Measurements from ENCODE around the gene YTHDF2. TPM values are rescaled to one million over a fixed set of nuclear protein-coding genes. Genes with fewer than 3 reads are reported as not detected.

Gene YTHDF2
- total and polyA plus RNA-seq, 7 donors, result 30.3 to 55.1 (median 48.7) TPM

GRCh38 chr1:28819020-28819419 is 82.3 kb downstream of the YTHDF2 start:
- DNase-seq, result no peak
- H3K27me3 ChIP-seq (ENCODE audit: insufficient read depth in 3 of 3, low read length in 2 of 3), result peaks cover 0 to 9% (median 5%) of the 10 kb centered on the region in 3 donors
- H3K27ac ChIP-seq, result no peak overlapping the region
- H3K9me3 ChIP-seq, result no peaks in the 10 kb centered on the region
- intact Hi-C loops (cut with DNase I), result no loop called here
- no peak for TF ChIP-seq CTCF (IDR thresholded peaks at IDR 0.05)
- H3K4me3 ChIP-seq, result no peak overlapping the region
- H3K4me1 ChIP-seq, result no peaks in the 10 kb centered on the region
- no peak for ATAC-seq
- H3K36me3 ChIP-seq (ENCODE audit: insufficient read depth in 1 of 2, low read depth in 1 of 2), result no peaks in the 10 kb centered on the region

Other genes starting within 250 kb of the YTHDF2 start
- gene RCC1, start 230.9 kb upstream of the YTHDF2 start, total RNA-seq, result 10 to 100 TPM in 2 of 4 donors, 1 to 10 TPM in 2; 7.0 to 20.8 (median 9.2) TPM
- gene RCC1, start 230.9 kb upstream of the YTHDF2 start, polyA plus RNA-seq, result 10 to 100 TPM; 14.0 to 81.6 (median 17.4) TPM
- gene TRNAU1AP, start 183.9 kb upstream of the YTHDF2 start, total RNA-seq, result 10 to 100 TPM in 3 of 4 donors, 1 to 10 TPM in 1; 7.5 to 17.5 (median 12.2) TPM
- 10 to 100 TPM in 2 of 3 donors, 1 to 10 TPM in 1; 7.3 to 12.9 (median 10.8) TPM for gene TRNAU1AP, start 183.9 kb upstream of the YTHDF2 start, polyA plus RNA-seq
- 1 to 10 TPM in 1 of 4 donors, under 1 TPM in 3; 0.32 to 1.3 (median 0.68) TPM for gene RAB42, start 144.7 kb upstream of the YTHDF2 start, total RNA-seq
- gene RAB42, start 144.7 kb upstream of the YTHDF2 start, polyA plus RNA-seq, result under 1 TPM; 0.16 to 0.34 (median 0.21) TPM
- gene TAF12, start 93.9 kb upstream of the YTHDF2 start, total RNA-seq, result 10 to 100 TPM; 24.4 to 30.3 (median 27.3) TPM
- 10 to 100 TPM; 31.8 to 54.0 (median 51.6) TPM for gene TAF12, start 93.9 kb upstream of the YTHDF2 start, polyA plus RNA-seq
- gene RNU11, start 88.3 kb upstream of the YTHDF2 start, total RNA-seq, result not detected
- gene RNU11, start 88.3 kb upstream of the YTHDF2 start, polyA plus RNA-seq, result not detected
- gene GMEB1, start 68.2 kb upstream of the YTHDF2 start, total RNA-seq, result 10 to 100 TPM in 2 of 4 donors, 1 to 10 TPM in 2; 8.4 to 12.8 (median 10.0) TPM
- 10 to 100 TPM in 2 of 3 donors, 1 to 10 TPM in 1; 5.3 to 12.3 (median 10.9) TPM for gene GMEB1, start 68.2 kb upstream of the YTHDF2 start, polyA plus RNA-seq
- gene OPRD1, start 75.2 kb downstream of the YTHDF2 start, total RNA-seq, result under 1 TPM in 2 of 4 donors, not detected in 2; 0.02 to 0.07 TPM
- under 1 TPM in 2 of 3 donors, not detected in 1; 0.03 to 0.12 TPM for gene OPRD1, start 75.2 kb downstream of the YTHDF2 start, polyA plus RNA-seq
- gene EPB41, start 177.6 kb downstream of the YTHDF2 start, total RNA-seq, result 10 to 100 TPM; 14.0 to 28.2 (median 22.5) TPM
- 10 to 100 TPM in 1 of 3 donors, 1 to 10 TPM in 2; 2.0 to 18.0 (median 6.0) TPM for gene EPB41, start 177.6 kb downstream of the YTHDF2 start, polyA plus RNA-seq